ENCODE measurements around the gene DLG4.
A peak's percentile ranks its signal among the peaks of the same experiment; 100 is the strongest.

DNA sequence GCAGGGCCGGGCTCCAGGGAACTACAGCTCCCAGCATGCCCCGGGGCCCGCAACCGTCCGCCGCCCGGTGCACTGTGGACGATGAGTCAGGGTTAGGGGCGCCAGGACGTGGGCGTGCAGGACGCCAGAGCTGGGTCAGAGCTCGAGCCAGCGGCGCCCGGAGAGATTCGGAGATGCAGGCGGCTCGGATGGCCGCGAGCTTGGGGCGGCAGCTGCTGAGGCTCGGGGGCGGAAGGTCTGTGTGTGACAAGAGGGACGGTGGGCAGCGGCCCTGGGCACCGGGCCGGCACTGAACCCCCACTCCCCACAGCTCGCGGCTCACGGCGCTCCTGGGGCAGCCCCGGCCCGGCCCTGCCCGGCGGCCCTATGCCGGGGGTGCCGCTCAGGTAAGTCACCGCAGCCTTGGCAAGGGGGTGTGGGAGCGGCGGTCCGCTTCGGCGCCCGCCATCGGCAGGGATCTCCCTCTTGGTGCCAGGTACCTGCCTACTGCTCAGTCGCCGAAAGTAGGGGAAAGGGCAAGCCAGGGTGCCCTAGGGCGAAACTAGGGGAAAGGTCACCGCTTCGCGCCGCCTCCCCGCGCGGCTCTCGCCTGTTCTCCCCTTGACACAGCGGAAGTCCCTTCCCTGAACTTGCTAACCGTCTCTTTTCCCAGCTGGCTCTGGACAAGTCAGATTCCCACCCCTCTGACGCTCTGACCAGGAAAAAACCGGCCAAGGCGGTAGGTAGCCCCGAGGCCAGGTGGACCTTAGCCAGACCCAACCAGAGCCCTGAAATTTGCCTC is at the start of gene DLG4, which contains the start of gene ACADVL:
- TF ChIP-seq, protein P1, sequence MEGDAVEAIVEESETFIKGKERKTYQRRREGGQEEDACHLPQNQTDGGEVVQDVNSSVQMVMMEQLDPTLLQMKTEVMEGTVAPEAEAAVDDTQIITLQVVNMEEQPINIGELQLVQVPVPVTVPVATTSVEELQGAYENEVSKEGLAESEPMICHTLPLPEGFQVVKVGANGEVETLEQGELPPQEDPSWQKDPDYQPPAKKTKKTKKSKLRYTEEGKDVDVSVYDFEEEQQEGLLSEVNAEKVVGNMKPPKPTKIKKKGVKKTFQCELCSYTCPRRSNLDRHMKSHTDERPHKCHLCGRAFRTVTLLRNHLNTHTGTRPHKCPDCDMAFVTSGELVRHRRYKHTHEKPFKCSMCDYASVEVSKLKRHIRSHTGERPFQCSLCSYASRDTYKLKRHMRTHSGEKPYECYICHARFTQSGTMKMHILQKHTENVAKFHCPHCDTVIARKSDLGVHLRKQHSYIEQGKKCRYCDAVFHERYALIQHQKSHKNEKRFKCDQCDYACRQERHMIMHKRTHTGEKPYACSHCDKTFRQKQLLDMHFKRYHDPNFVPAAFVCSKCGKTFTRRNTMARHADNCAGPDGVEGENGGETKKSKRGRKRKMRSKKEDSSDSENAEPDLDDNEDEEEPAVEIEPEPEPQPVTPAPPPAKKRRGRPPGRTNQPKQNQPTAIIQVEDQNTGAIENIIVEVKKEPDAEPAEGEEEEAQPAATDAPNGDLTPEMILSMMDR (IDR thresholded peaks at IDR 0.05): no peak
- TF ChIP-seq POLR2A (IDR thresholded peaks at IDR 0.05): peak in 1 of 2 donors; percentile 90

All from thyroid gland (tissue), 4 donors.